A673 (cell line): ENCODE measurements around the gene INTS13.

Experiments used
- CTCF ChIP-seq: fragments of 300-800, 200-600 bp; sonication (generic); conservative IDR thresholded peaks from 2 replicates; pipeline ENCODE4 v1.5.1; 2017; ENCODE audit warnings: low read depth, mild to moderate bottlenecking, antibody characterized with exemption, low read length, moderate library complexity, mixed read lengths
- EZH2 ChIP-seq: fragments of 200-600 bp; sonication (generic); IDR thresholded peaks from 2 replicates; pipeline ENCODE4 v1.6.1; 2017; ENCODE audit warnings: borderline replicate concordance, low read depth, mild to moderate bottlenecking, mixed read lengths, antibody characterized with exemption, low read length; ENCODE audit not compliant: poor library complexity, severe bottlenecking

DNA sequence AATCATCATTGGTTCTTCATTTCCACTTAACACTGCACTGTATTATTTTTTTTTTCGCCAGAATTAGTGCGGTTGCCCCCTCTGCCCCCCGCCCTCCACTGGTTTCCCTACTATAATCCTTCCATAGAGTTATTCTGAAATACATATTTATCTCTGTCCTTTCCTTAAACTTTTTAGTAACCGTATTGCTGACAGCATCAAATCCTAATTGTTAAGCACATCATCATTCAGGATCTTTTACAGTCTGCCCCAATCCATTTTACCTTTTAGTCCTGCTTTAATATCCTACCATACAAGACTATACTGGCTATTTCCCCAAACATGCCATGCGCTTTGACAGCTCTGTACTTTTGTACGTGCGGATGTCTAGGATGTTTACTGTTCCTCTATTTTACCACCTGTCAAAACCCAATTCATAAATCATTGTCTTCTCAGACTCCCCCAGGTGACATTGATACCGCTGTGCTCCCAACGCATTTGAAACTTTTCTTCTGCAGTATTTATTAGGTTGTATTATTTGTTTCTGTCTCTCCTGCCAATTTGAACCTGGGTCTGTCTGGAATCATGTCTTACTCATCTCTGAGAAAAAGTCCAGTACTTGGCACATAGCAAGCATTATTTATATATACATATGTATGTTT is 1.5 kb upstream of the INTS13 start:
- TF ChIP-seq CTCF (no peak), EZH2 (no peak)
